CD4-positive, alpha-beta T cell treated with Interleukin-1 beta for 1 hour (primary cell): Measurements from ENCODE around the gene PPP1R7.
"Not testable (repeated sequence)": the region's sequence is repeated elsewhere in the genome, so short reads cannot be mapped to it uniquely, and the experiment has no call there.

Experiments
- DNase-seq, 2 donors: peaks; one replicate each; pipeline ENCODE4 v3.0.0-alpha.2; 2020 to 2022

The PPP1R7 gene

GRCh38 chr2:241177526-241178334 is 27.5 kb downstream of the PPP1R7 start:
- no peak for DNase-seq

GRCh38 chr2:241178961-241179360 is 28.7 kb downstream of the PPP1R7 start:
- DNase-seq = no peak

- no peak for DNase-seq
Measured at GRCh38 chr2:241179899-241180298, 29.6 kb downstream of the PPP1R7 start.

- DNase-seq = no peak
Measured at GRCh38 chr2:241180495-241180894, 30.2 kb downstream of the PPP1R7 start.

GRCh38 chr2:241182126-241182525 is 31.9 kb downstream of the PPP1R7 start:
- DNase-seq = no peak

- no peak for DNase-seq
Measured at GRCh38 chr2:241182531-241183133, 32.4 kb downstream of the PPP1R7 start.

- DNase-seq = no peak
Measured at GRCh38 chr2:241183221-241183620, 33.0 kb downstream of the PPP1R7 start.

GRCh38 chr2:241184901-241185300 is 34.6 kb downstream of the PPP1R7 start:
- DNase-seq = no peak

- DNase-seq = no peak
Measured at GRCh38 chr2:241185961-241186360, 35.7 kb downstream of the PPP1R7 start.

- no peak for DNase-seq
Measured at GRCh38 chr2:241187101-241187917, 37.0 kb downstream of the PPP1R7 start.

- no peak for DNase-seq
Measured at GRCh38 chr2:241187918-241188234, 37.6 kb downstream of the PPP1R7 start.

- no peak for DNase-seq
Measured at GRCh38 chr2:241188361-241189092, 38.3 kb downstream of the PPP1R7 start, which contains the start of gene ANO7. Gene ANO7, plus strand, starts transcription at chr2:241188677. Its CDS starts 1,387 bp downstream, at chr2:241190064.

- DNase-seq = no peak
Measured at GRCh38 chr2:241189093-241189855, 39.0 kb downstream of the PPP1R7 start.

- no peak for DNase-seq
Measured at GRCh38 chr2:241189856-241190201, 39.6 kb downstream of the PPP1R7 start.

GRCh38 chr2:241190291-241190981 is 40.2 kb downstream of the PPP1R7 start:
- DNase-seq = no peak

- DNase-seq = no peak
Measured at GRCh38 chr2:241191081-241191480, 40.8 kb downstream of the PPP1R7 start.

GRCh38 chr2:241193271-241193670 is 43.0 kb downstream of the PPP1R7 start:
- no peak for DNase-seq

GRCh38 chr2:241194811-241195210 is 44.5 kb downstream of the PPP1R7 start:
- DNase-seq = no peak

GRCh38 chr2:241195506-241196130 is 45.4 kb downstream of the PPP1R7 start:
- no peak for DNase-seq

GRCh38 chr2:241197246-241197645 is 47.0 kb downstream of the PPP1R7 start:
- DNase-seq = not testable (repeated sequence)

GRCh38 chr2:241197947-241198346 is 47.7 kb downstream of the PPP1R7 start:
- no peak for DNase-seq
